OCI-LY7 (cell line): ENCODE results near the gene SLC10A7. TPM values are rescaled to one million over a fixed set of nuclear protein-coding genes. Genes with fewer than 3 reads are reported as not detected.

Experiments used
- BruUV-seq: library from RNA; stranded (reverse); fragments of 400-500 nt; replicated peaks from 2 replicates; lab custom pipeline; 2021; lab: Mats Ljungman, UMichigan
- CTCF ChIA-PET: fragments of 300-600 bp; sonication (Branson Sonifier 250); formaldehyde crosslinking; loops from one replicate; lab custom pipeline; 2022; ENCODE audit warnings: antibody characterized with exemption; ENCODE audit not compliant: unreplicated experiment; lab: Charles Lee
- POLR2A ChIA-PET: fragments of 300-600 bp; sonication (Branson Sonifier 250); formaldehyde crosslinking; loops from one replicate; lab custom pipeline; 2022; ENCODE audit warnings: antibody characterized with exemption; lab: Charles Lee
- DNase-seq: peaks from one replicate; pipeline ENCODE4 v3.0.0-alpha.2; 2015; ENCODE audit warnings: low spot score
- H2AFZ ChIP-seq: fragments of 200-600 bp; sonication (generic), shearing (Covaris generic); 2 replicates; pipeline ENCODE4 v1.6.1; 2014; ENCODE audit warnings: mild to moderate bottlenecking, antibody characterized with exemption, low read length, moderate library complexity
- H3K27ac ChIP-seq: fragments of 200-600 bp; sonication (generic); 2 replicates; pipeline ENCODE4 v1.5.1; 2014; ENCODE audit warnings: mixed run types, low read depth, mild to moderate bottlenecking, moderate library complexity, low read length, inconsistent platforms; ENCODE audit not compliant: poor library complexity, severe bottlenecking
- H3K36me3 ChIP-seq: fragments of 200-600 bp; sonication (generic); 2 replicates; pipeline ENCODE4 v1.6.1; 2014; ENCODE audit warnings: mild to moderate bottlenecking, antibody characterized with exemption, low read length, moderate library complexity, mixed read lengths; ENCODE audit not compliant: insufficient read depth
- H3K4me1 ChIP-seq: fragments of 200-600 bp; sonication (generic); 2 replicates; pipeline ENCODE4 v1.5.1; 2014; ENCODE audit warnings: mild to moderate bottlenecking, low read length; ENCODE audit not compliant: insufficient read depth, poor library complexity, severe bottlenecking
- H3K4me2 ChIP-seq: fragments of 200-600 bp; sonication (generic); 2 replicates; pipeline ENCODE4 v1.6.1; 2014; ENCODE audit warnings: mild to moderate bottlenecking, low read length
- H3K4me3 ChIP-seq: fragments of 200-600 bp; sonication (generic); 2 replicates; pipeline ENCODE4 v1.5.1; 2014; ENCODE audit warnings: mild to moderate bottlenecking, low read depth, low read length; ENCODE audit not compliant: poor library complexity, severe bottlenecking
- H3K79me2 ChIP-seq: fragments of 200-600 bp; sonication (generic); 2 replicates; pipeline ENCODE4 v1.6.1; 2016; ENCODE audit warnings: low read depth, mild to moderate bottlenecking, low read length, moderate library complexity, mixed read lengths; ENCODE audit not compliant: insufficient read depth
- H3K9me2 ChIP-seq: fragments of 200-600 bp; sonication (generic); 2 replicates; pipeline ENCODE4 v1.6.1; 2016; ENCODE audit warnings: mild to moderate bottlenecking, low read length, mixed read lengths; ENCODE audit not compliant: insufficient read depth
- H3K9me3 ChIP-seq: fragments of 200-600 bp; sonication (generic); 2 replicates; pipeline ENCODE4 v1.6.1; 2014; ENCODE audit warnings: mild to moderate bottlenecking, mixed run types, low read length, mixed read lengths
- H4K20me1 ChIP-seq: fragments of 200-600 bp; sonication (generic); 2 replicates; pipeline ENCODE4 v1.6.1; 2014; ENCODE audit warnings: mild to moderate bottlenecking, antibody characterized with exemption, low read length, moderate library complexity, mixed read lengths; ENCODE audit not compliant: insufficient read depth
- EZH2phosphoT487 ChIP-seq: fragments of 200-600 bp; sonication (generic); IDR thresholded peaks from 2 replicates; pipeline ENCODE4 v1.6.1; 2018; ENCODE audit warnings: low read depth, borderline replicate concordance, mild to moderate bottlenecking, mixed run types, antibody characterized with exemption, low read length, moderate library complexity, mixed read lengths
- intact Hi-C: fragments of 100-400 bp; cut with micrococcal nuclease; formaldehyde crosslinking; loops from one replicate; pipeline ENCODE4 v1.10.0; 2022; ENCODE audit not compliant: unreplicated experiment
- total RNA-seq, 2 experiments: library from RNA; depleted of rRNA in 1 of 2; stranded (reverse); fragments of >200 nt in 1 of 2; shearing (Covaris generic) in 1 of 2; gene quantifications; 2 replicates each; pipeline ENCODE4 v1.2.3, GENCODE V29; 2014 to 2022
- TF ChIP-seq, protein P1 (sequence below): fragments of 200-600 bp; sonication (generic); conservative IDR thresholded peaks from 2 replicates; pipeline ENCODE4 v1.5.1; 2014; ENCODE audit warnings: mild to moderate bottlenecking, antibody characterized with exemption, low read length, moderate library complexity, mixed read lengths

The SLC10A7 gene
- total RNA-seq, 2 experiments from 2014 or later = 16.8 to 18.9 TPM

DNA sequence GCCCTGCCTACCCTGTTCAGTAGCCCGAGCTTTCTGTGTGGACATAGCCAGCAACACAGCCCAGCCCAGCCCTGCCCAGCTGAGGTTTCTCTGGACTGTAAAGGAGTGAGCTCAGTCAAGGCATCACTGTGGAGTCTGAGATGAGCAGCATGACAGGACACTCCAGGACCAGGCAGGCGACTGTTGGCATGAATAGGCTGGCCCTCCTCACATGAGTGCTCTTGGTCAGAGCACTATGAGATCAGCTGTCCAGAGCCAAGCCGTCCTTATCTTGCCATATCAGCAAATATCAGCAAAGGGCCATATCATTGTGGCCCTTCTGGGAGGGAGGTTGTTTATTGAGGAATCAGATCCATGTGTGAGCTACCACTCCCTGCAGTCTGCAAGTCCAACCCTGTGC lies 276.5 kb downstream of the SLC10A7 start:
- CTCF ChIA-PET = no interaction called here
- POLR2A ChIA-PET = no interaction called here

DNA sequence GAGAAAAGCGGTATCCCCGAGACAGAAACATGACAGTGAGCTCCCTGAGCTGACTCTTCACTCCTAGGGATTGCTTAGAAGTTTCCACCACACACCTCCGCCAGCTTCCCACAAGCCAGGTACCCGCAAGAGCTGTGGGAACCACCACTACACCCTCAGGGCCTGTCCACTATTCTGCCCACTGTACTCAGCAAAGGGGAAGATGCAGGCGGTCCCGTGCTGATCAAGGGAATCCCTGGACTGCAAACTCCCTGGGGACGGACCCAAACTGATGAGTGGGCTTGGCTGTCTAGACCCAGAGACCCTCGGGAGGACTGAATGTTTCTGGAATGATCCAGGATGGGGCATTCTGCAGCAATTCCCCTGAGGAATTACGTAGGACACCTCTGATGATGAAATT lies 277.2 kb downstream of the SLC10A7 start:
- TF ChIP-seq EZH2phosphoT487 = no peak
- Histone ChIP-seq H3K9me3 (no peaks in the 10 kb centered on the region), H3K36me3 (no peaks in the 10 kb centered on the region), H3K9me2 (no peaks in the 10 kb centered on the region), H2AFZ (no peak overlapping the region), H3K4me3 (no peak overlapping the region), H3K4me1 (peaks cover 6% of the 10 kb centered on the region), H3K27ac (no peak overlapping the region), H4K20me1 (no peaks in the 10 kb centered on the region), H3K4me2 (no peak overlapping the region), H3K79me2 (no peaks in the 10 kb centered on the region)
- ChIA-PET CTCF (interaction anchor here (1.0 kb wide), 1 partner anchor 190 kb away, joined by 3 read pairs; no protein-coding TSS in a partner anchor), POLR2A (no interaction called here)
- no peak for DNase-seq
- intact Hi-C loops = no loop called here
- BruUV-seq = no TSS peak

More for the DNA sequence above, 276.5 kb downstream of the SLC10A7 start:
- TF ChIP-seq EZH2phosphoT487 = no peak
- TF ChIP-seq, protein P1, sequence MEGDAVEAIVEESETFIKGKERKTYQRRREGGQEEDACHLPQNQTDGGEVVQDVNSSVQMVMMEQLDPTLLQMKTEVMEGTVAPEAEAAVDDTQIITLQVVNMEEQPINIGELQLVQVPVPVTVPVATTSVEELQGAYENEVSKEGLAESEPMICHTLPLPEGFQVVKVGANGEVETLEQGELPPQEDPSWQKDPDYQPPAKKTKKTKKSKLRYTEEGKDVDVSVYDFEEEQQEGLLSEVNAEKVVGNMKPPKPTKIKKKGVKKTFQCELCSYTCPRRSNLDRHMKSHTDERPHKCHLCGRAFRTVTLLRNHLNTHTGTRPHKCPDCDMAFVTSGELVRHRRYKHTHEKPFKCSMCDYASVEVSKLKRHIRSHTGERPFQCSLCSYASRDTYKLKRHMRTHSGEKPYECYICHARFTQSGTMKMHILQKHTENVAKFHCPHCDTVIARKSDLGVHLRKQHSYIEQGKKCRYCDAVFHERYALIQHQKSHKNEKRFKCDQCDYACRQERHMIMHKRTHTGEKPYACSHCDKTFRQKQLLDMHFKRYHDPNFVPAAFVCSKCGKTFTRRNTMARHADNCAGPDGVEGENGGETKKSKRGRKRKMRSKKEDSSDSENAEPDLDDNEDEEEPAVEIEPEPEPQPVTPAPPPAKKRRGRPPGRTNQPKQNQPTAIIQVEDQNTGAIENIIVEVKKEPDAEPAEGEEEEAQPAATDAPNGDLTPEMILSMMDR = no peak
- no peaks in the 10 kb centered on the region for H3K79me2 ChIP-seq
- intact Hi-C loops = no loop called here
- H4K20me1 ChIP-seq = no peaks in the 10 kb centered on the region
- peaks cover 6% of the 10 kb centered on the region for H3K4me1 ChIP-seq
- H3K27ac ChIP-seq = no peak overlapping the region
- no peak for DNase-seq
- H3K9me2 ChIP-seq = no peaks in the 10 kb centered on the region
- H3K36me3 ChIP-seq = no peaks in the 10 kb centered on the region
- no peak overlapping the region for H2AFZ ChIP-seq
- BruUV-seq = no TSS peak
- no peaks in the 10 kb centered on the region for H3K9me3 ChIP-seq
- no peak overlapping the region for H3K4me3 ChIP-seq
- no peak overlapping the region for H3K4me2 ChIP-seq

DNA sequence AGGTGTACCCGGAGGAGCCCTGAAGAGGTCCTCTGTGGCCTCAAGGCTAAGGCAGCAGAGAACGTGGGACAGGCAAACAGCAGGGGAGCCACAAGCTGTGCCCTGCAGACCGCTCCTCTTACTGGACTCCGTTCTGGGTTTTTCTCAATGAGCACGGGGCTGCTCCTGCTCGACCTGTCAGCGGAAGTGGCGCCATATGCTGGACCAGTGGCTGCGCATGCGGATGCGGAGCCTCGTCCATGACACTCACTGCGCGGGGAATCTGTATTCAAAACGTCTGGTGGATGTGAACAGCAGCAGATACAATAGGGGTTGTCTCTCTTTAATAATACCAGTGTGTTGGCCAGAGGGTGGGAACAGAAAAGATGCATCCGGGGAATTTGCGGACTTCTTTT lies 277.9 kb downstream of the SLC10A7 start:
- H3K4me2 ChIP-seq = no peak overlapping the region

More for the DNA sequence above, 277.9 kb downstream of the SLC10A7 start:
- no peak for DNase-seq
- Histone ChIP-seq H3K27ac (no peak overlapping the region), H3K79me2 (no peaks in the 10 kb centered on the region), H4K20me1 (no peaks in the 10 kb centered on the region), H3K4me1 (peaks cover 6% of the 10 kb centered on the region), H2AFZ (no peak overlapping the region), H3K9me3 (no peaks in the 10 kb centered on the region), H3K4me3 (no peak overlapping the region), H3K9me2 (no peaks in the 10 kb centered on the region), H3K36me3 (no peaks in the 10 kb centered on the region)
- POLR2A ChIA-PET = no interaction called here
- CTCF ChIA-PET = interaction anchor here (1.0 kb wide), 1 partner anchor 190 kb away, joined by 3 read pairs; no protein-coding TSS in a partner anchor
- intact Hi-C loops = loop anchor here (2.0 kb wide), 1 partner anchor 853 kb away; no protein-coding TSS in a partner anchor
- no TSS peak for BruUV-seq
- TF ChIP-seq EZH2phosphoT487 = no peak
- TF ChIP-seq, protein P1 = no peak
